ENCODE measurements around the gene CCL25.

DNA sequence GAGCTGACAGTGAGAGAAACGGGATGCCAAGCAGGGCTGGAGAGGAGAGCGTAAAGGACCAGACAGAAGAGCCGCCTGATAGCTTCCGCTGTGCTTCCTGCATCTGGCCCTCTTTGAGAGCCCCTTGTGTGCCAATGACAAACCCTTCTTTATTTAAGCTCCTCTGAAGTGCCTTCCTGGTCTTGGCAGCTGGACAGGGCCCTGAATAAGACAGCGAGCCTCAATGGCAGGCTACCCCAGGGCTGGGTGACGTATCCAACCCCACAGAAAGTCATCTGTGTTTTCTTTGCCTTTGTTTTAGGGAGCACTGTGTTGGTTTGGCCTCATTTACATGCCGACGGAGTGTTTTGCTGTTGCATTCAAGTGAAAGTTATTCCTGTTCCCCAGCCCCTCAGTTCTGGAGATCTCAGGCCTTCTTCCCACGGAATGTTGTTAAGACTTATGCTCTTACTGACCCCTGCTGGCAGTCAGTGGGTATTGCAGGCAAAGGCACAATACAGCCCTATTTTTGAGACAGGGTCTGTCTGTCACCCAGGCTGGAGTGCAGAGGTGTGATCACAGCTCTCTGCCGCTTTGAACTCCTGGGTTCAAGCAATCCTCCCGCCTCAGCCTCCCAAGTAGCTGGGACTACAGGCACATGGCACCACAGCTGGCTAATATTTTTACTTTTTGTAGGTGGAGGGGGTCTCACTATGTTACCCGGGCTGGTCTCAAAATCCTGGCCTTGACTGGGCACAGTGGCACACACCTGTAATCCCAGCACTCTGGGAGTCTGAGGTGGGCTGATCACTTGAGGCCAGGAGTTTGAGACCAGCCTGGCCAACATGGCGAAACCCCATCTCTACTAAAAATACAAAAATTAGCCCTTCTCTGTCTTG lies 16.8 kb downstream of the CCL25 start:
- TF ChIP-seq TAF1 (IDR thresholded peaks at IDR 0.05; ENCODE audit: borderline replicate concordance, low read depth, low read length) (no peak), POLR2AphosphoS5 (IDR thresholded peaks at IDR 0.05; ENCODE audit: low read depth, low read length) (no peak)
